Measurements from ENCODE around the gene KIAA0825. TPM values are rescaled to one million over a fixed set of nuclear protein-coding genes. Genes with fewer than 3 reads are reported as not detected.

Gene KIAA0825
- total RNA-seq, 2 donors from 2014 or later, result 4.1 to 4.3 TPM

GRCh38 chr5:94420885-94421284, 197.5 kb downstream of the KIAA0825 start:
- no peak overlapping the region for H3K4me3 ChIP-seq
- no peak for TF ChIP-seq CTCF (IDR thresholded peaks at IDR 0.05)
- DNase-seq (ENCODE audit: low spot score), result no peak
- H3K9me3 ChIP-seq, result no peaks in the 10 kb centered on the region
- H3K36me3 ChIP-seq, result no peaks in the 10 kb centered on the region
- no peaks in the 10 kb centered on the region for H3K4me1 ChIP-seq (ENCODE audit: control insufficient read depth in 1 of 2, low read depth in 2 of 2)
- H3K27me3 ChIP-seq (replicated peaks; ENCODE audit: insufficient read depth), result no peaks in the 10 kb centered on the region
- ATAC-seq (ENCODE audit: insufficient number of reproducible peaks, low FRiP score, low read depth), result no peak
- H3K27ac ChIP-seq, result no peak overlapping the region

GRCh38 chr5:94415798-94416197, 202.6 kb downstream of the KIAA0825 start:
- no peaks in the 10 kb centered on the region for H3K4me1 ChIP-seq (ENCODE audit: control insufficient read depth in 1 of 2, low read depth in 2 of 2)
- H3K4me3 ChIP-seq, result no peak overlapping the region
- H3K27ac ChIP-seq, result no peak overlapping the region
- no peaks in the 10 kb centered on the region for H3K36me3 ChIP-seq
- H3K9me3 ChIP-seq, result no peaks in the 10 kb centered on the region
- H3K27me3 ChIP-seq (replicated peaks; ENCODE audit: insufficient read depth), result no peaks in the 10 kb centered on the region
- no peak for TF ChIP-seq CTCF (IDR thresholded peaks at IDR 0.05)
- ATAC-seq (ENCODE audit: insufficient number of reproducible peaks, low FRiP score, low read depth) (no peak), DNase-seq (ENCODE audit: low spot score) (no peak)

GRCh38 chr5:94409440-94409839, 209.0 kb downstream of the KIAA0825 start:
- DNase-seq (ENCODE audit: low spot score), result no peak
- Histone ChIP-seq H3K4me3 (no peak overlapping the region), H3K4me1 (ENCODE audit: control insufficient read depth in 1 of 2, low read depth in 2 of 2) (no peaks in the 10 kb centered on the region), H3K27ac (no peak overlapping the region), H3K9me3 (no peaks in the 10 kb centered on the region), H3K36me3 (no peaks in the 10 kb centered on the region), H3K27me3 (replicated peaks; ENCODE audit: insufficient read depth) (no peaks in the 10 kb centered on the region)
- TF ChIP-seq CTCF (IDR thresholded peaks at IDR 0.05), result no peak
- ATAC-seq (ENCODE audit: insufficient number of reproducible peaks, low FRiP score, low read depth), result no peak

GRCh38 chr5:94407023-94407422, 211.4 kb downstream of the KIAA0825 start:
- DNase-seq (ENCODE audit: low spot score), result no peak
- no peak for TF ChIP-seq CTCF (IDR thresholded peaks at IDR 0.05)

GRCh38 chr5:94403483-94403882, 214.9 kb downstream of the KIAA0825 start:
- Histone ChIP-seq H3K4me3 (no peak overlapping the region), H3K36me3 (no peaks in the 10 kb centered on the region), H3K27me3 (replicated peaks; ENCODE audit: insufficient read depth) (no peaks in the 10 kb centered on the region), H3K27ac (no peak overlapping the region), H3K4me1 (ENCODE audit: control insufficient read depth in 1 of 2, low read depth in 2 of 2) (no peaks in the 10 kb centered on the region), H3K9me3 (no peaks in the 10 kb centered on the region)
- no peak for DNase-seq (ENCODE audit: low spot score)
- no peak for TF ChIP-seq CTCF (IDR thresholded peaks at IDR 0.05)
- no peak for ATAC-seq (ENCODE audit: insufficient number of reproducible peaks, low FRiP score, low read depth)

More at GRCh38 chr5:94407023-94407422, 211.4 kb downstream of the KIAA0825 start:
- Histone ChIP-seq H3K27me3 (replicated peaks; ENCODE audit: insufficient read depth) (no peaks in the 10 kb centered on the region), H3K36me3 (no peaks in the 10 kb centered on the region), H3K9me3 (no peaks in the 10 kb centered on the region), H3K27ac (no peak overlapping the region), H3K4me3 (no peak overlapping the region), H3K4me1 (ENCODE audit: control insufficient read depth in 1 of 2, low read depth in 2 of 2) (no peaks in the 10 kb centered on the region)
- ATAC-seq (ENCODE audit: insufficient number of reproducible peaks, low FRiP score, low read depth), result no peak

Data from thoracic aorta (tissue), 2 donors.